ENCODE data around the gene CDC42EP2. TPM values are rescaled to one million over a fixed set of nuclear protein-coding genes. Genes with fewer than 3 reads are reported as not detected.

The CDC42EP2 gene
- total and polyA plus RNA-seq, 8 donors = 0.89 to 22.0 (median 15.1) TPM; not detected in 1

DNA sequence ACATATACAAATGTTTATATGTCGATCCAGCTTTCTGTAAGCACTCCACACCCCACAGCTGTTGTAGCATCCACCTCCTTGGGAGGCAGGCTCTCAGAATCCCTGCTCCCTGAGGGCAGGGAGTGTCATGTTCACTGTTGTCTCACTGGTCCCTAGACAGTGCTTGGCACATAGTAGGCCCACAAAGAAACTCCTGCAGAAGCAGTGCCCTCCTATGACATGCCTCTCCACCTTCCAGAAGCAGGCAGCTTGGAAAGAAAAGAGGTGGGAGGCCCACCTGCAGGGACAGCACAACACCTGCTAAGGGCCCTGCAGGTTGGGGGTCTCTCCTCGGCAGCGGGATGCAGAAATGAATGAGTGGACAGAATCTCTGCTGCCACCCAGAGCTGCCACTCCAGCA lies 11.1 kb upstream of the CDC42EP2 start:
- peaks cover 54 to 76% (median 60%) of the 10 kb centered on the region in 4 donors for H3K4me1 ChIP-seq
- H3K36me3 ChIP-seq = peaks cover 0 to 4% (median 0%) of the 10 kb centered on the region in 4 donors
- TF ChIP-seq POLR2A (IDR thresholded peaks at IDR 0.05) (no peak), POLR2AphosphoS5 (IDR thresholded peaks at IDR 0.05) (no peak), EP300 (IDR thresholded peaks at IDR 0.05) (no peak)
- TF ChIP-seq, protein P1, sequence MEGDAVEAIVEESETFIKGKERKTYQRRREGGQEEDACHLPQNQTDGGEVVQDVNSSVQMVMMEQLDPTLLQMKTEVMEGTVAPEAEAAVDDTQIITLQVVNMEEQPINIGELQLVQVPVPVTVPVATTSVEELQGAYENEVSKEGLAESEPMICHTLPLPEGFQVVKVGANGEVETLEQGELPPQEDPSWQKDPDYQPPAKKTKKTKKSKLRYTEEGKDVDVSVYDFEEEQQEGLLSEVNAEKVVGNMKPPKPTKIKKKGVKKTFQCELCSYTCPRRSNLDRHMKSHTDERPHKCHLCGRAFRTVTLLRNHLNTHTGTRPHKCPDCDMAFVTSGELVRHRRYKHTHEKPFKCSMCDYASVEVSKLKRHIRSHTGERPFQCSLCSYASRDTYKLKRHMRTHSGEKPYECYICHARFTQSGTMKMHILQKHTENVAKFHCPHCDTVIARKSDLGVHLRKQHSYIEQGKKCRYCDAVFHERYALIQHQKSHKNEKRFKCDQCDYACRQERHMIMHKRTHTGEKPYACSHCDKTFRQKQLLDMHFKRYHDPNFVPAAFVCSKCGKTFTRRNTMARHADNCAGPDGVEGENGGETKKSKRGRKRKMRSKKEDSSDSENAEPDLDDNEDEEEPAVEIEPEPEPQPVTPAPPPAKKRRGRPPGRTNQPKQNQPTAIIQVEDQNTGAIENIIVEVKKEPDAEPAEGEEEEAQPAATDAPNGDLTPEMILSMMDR (IDR thresholded peaks at IDR 0.05) = no peak
- intact Hi-C loops (cut with DNase I; ENCODE audit: low total_unique reads) = no loop called here
- no peaks in the 10 kb centered on the region for H3K9me3 ChIP-seq
- no peak for DNase-seq
- 83 to 96% (median 92%) methylated on average over 3 of the region's 3 CpGs for WGBS, 5 donors
- no peaks in the 10 kb centered on the region for H3K27me3 ChIP-seq
- no peak overlapping the region for H3K4me3 ChIP-seq
- peak overlapping the region in 1 of 5 donors; percentile 7 for H3K27ac ChIP-seq

DNA sequence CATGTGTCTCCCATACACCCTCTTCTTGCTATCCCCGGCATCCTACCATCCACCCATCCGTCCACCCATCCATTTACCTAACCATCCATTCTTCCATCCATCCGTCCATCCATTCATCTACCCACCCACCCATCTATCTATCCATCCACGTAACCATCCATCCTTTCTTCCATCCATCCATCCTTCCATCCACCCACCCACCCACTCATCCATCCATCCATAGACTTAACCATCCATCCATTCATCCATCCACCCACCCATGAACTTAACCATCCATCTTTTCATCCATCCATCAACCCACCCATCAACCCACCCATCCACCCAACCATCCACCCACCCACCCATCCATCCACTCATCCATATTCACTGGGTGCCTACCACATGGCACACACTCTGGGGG lies 10.6 kb upstream of the CDC42EP2 start:
- H3K27ac ChIP-seq = peak overlapping the region in 3 of 5 donors; percentile 10 to 79 (median 66)

DNA sequence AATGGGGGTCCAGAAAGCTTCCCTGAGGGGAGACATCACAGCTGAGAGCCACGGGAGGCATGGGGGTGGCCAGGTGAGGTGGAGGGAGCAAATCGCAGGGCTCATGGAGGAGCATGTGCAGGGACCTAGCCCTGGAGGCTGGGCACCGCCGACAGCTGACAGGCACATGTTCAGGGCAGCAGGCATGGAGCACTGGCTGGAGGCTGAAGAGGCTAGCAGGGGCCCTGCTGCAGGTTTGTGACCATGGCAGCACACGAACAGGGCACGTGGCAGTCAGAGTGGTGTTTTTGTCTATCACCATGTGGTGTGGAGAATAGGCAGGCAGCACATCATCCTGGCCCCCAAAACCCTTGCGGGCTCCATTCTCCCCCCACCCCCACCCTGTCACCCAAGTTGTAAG lies 10.1 kb upstream of the CDC42EP2 start:
- Histone ChIP-seq H3K36me3 (no peaks in the 10 kb centered on the region), H3K9me3 (no peaks in the 10 kb centered on the region), H3K4me3 (no peak overlapping the region), H3K4me1 (peaks cover 53 to 73% (median 57%) of the 10 kb centered on the region in 4 donors), H3K27ac (peak overlapping the region; percentile 10 to 79 (median 74)), H3K27me3 (no peaks in the 10 kb centered on the region)
- WGBS, 5 donors = 85 to 94% (median 87%) methylated on average over 7 of the region's 7 CpGs
- TF ChIP-seq POLR2AphosphoS5 (IDR thresholded peaks at IDR 0.05) (no peak), EP300 (IDR thresholded peaks at IDR 0.05) (no peak), POLR2A (IDR thresholded peaks at IDR 0.05) (no peak)
- TF ChIP-seq, protein P1 (IDR thresholded peaks at IDR 0.05) = no peak
- no peak for DNase-seq
- intact Hi-C loops (cut with DNase I; ENCODE audit: low total_unique reads) = no loop called here

More for the DNA sequence above, 10.6 kb upstream of the CDC42EP2 start:
- no peaks in the 10 kb centered on the region for H3K36me3 ChIP-seq
- no peaks in the 10 kb centered on the region for H3K27me3 ChIP-seq
- H3K9me3 ChIP-seq = no peaks in the 10 kb centered on the region
- H3K4me1 ChIP-seq = peaks cover 55 to 76% (median 60%) of the 10 kb centered on the region in 4 donors
- WGBS, 5 donors = 92 to 100% (median 99%) methylated on average over 4 of the region's 4 CpGs
- no peak for DNase-seq
- TF ChIP-seq EP300 (IDR thresholded peaks at IDR 0.05) = no peak
- TF ChIP-seq, protein P1 (IDR thresholded peaks at IDR 0.05) = no peak
- no peak for TF ChIP-seq POLR2AphosphoS5 (IDR thresholded peaks at IDR 0.05)
- no peak for TF ChIP-seq POLR2A (IDR thresholded peaks at IDR 0.05)
- intact Hi-C loops (cut with DNase I; ENCODE audit: low total_unique reads) = no loop called here
- no peak overlapping the region for H3K4me3 ChIP-seq

DNA sequence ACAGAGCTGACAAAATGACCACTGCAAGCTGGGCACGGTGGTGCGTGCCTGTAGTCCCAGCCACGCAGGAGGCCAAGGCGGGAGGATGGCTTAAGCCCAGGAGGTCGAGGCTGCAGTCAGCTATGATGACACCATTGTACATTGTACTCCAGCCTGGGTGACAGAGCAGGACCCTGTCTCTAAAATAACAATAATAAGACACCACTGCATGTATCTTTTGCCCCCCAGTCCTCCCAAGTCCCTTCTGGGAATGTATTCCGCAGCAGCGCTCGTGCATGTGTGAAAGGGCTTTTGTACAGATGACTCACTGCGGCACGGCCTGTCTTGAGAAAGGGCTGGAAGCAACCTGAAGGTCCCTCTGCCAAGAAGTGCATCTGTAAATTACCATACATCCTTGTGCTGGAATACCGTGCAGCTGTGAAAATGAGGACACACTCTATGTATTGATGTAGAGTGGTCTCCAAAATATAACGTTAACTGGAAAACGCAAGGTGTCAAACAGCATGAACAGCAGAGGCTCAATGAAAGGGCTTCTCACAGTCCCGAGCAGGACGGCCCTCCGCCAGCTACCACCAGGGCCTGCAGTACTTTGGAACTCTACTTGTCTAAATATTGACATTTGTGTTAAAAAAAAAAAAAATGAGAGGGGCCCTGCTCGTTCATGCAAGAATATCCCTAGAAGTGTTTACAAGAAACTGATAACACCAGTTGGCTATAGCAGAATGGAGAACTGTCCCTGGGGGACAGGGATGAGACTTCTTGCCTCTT lies 9.0 kb upstream of the CDC42EP2 start:
- Histone ChIP-seq H3K4me1 (peaks cover 57 to 83% (median 62%) of the 10 kb centered on the region in 4 donors), H3K27ac (peak overlapping the region; percentile 66 to 79 (median 74)), H3K4me3 (no peak overlapping the region), H3K36me3 (no peaks in the 10 kb centered on the region), H3K27me3 (no peaks in the 10 kb centered on the region), H3K9me3 (no peaks in the 10 kb centered on the region)
- intact Hi-C loops (cut with DNase I; ENCODE audit: low total_unique reads) = no loop called here
- no peak for TF ChIP-seq EP300 (IDR thresholded peaks at IDR 0.05)
- TF ChIP-seq, protein P1 (IDR thresholded peaks at IDR 0.05) = no peak
- TF ChIP-seq POLR2A (IDR thresholded peaks at IDR 0.05) = no peak
- TF ChIP-seq POLR2AphosphoS5 (IDR thresholded peaks at IDR 0.05) = no peak
- 28 to 50% (median 40%) methylated on average over 17 of the region's 17 CpGs for WGBS, 5 donors
- peak; percentile 65 to 83 for DNase-seq
